ENCODE data around the gene PTGES. TPM values are rescaled to one million over a fixed set of nuclear protein-coding genes. Genes with fewer than 3 reads are reported as not detected.
"Not testable (repeated sequence)": the region's sequence is repeated elsewhere in the genome, so short reads cannot be mapped to it uniquely, and the experiment has no call there.

The PTGES gene
- total RNA-seq, result not detected

GRCh38 chr9:129752900-129753729 is at the start of gene PTGES:
Gene PTGES (minus strand): TSS chr9:129753042. CDS start chr9:129753012, 30 bp downstream.
- DNase-seq, result peak; percentile 56
- no peaks in the 10 kb centered on the region for H3K9me3 Mint-ChIP-seq
- CTCF ChIA-PET, result interaction anchor here (1.5 to 1.8 kb wide), 3 partner anchors 16 to 31 kb away, joined by 5 to 7 read pairs (median 6); no protein-coding TSS in a partner anchor
- POLR2A ChIA-PET, result no interaction called here
- H3K4me3 Mint-ChIP-seq, result no peak within 1 kb of the TSS
- intact Hi-C loops (cut with micrococcal nuclease), result no loop called here
- peaks cover 6% of the 10 kb centered on the region for H3K27me3 Mint-ChIP-seq
- H3K4me1 Mint-ChIP-seq (ENCODE audit: low read depth), result peaks cover 15% of the 10 kb centered on the region
- no peak within 1 kb of the TSS for H3K27ac Mint-ChIP-seq
- no peaks in the 10 kb centered on the region for H3K36me3 Mint-ChIP-seq

DNA sequence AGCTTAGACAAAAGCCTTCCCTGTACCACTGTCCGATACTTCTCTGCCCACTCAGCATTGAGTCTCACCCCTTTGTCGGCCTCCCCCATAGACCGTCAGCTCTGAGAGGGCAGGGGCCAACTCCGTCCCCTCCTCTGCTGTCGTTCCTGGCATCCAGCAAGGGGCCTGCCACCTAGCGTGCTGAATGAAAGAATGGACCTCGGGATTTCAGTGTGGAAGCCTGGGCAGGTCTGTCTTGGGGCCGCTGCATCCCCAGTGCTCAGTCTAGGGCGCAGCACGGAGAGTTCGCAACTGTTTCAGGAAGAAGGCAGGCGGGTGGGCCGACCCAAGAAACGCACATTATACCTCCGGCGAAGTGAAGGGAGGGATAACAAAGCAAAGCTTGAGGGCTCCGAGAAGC is 48.7 kb upstream of the PTGES start:
- Mint-ChIP-seq H3K27ac (peak overlapping the region; percentile 29), H3K4me1 (ENCODE audit: low read depth) (peaks cover 17% of the 10 kb centered on the region), H3K27me3 (no peaks in the 10 kb centered on the region), H3K9me3 (no peaks in the 10 kb centered on the region), H3K4me3 (peak overlapping the region; percentile 84), H3K36me3 (peaks cover 16% of the 10 kb centered on the region)
- ChIA-PET CTCF (interaction anchor here (0.6 to 1.1 kb wide), 4 partner anchors 16 to 627 kb away, joined by 3 read pairs; no protein-coding TSS in a partner anchor), POLR2A (interaction anchor here (0.6 to 0.7 kb wide), 2 partner anchors 88 to 173 kb away, joined by 3 read pairs; no protein-coding TSS in a partner anchor)
- intact Hi-C loops (cut with micrococcal nuclease), result no loop called here
- no peak for DNase-seq

DNA sequence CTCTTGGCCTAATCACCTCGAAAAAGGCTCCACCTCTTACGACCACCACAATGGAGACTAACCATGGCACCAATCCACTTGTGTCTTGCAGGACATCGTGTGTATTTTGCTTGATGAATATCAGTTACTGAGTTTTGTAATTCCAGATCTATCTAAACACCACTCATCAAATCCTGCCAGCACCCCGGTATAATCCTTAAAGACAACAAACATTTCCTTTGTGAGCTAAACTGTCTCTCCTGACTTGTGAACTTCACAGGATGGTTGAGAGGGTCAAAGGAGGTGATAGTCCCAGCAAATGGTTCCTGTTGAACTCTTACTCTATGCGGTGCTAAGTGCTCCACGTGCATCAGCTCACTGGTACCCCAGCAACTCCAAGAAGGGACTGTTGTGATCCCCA is 46.1 kb upstream of the PTGES start:
- H3K9me3 Mint-ChIP-seq, result no peaks in the 10 kb centered on the region
- ChIA-PET POLR2A (no interaction called here), CTCF (interaction anchor here (1.1 kb wide), 1 partner anchor 8 kb away, joined by 4 read pairs; no protein-coding TSS in a partner anchor)
- no peak for DNase-seq
- no peaks in the 10 kb centered on the region for H3K27me3 Mint-ChIP-seq
- H3K4me3 Mint-ChIP-seq, result no peak overlapping the region
- peaks cover 3% of the 10 kb centered on the region for H3K4me1 Mint-ChIP-seq (ENCODE audit: low read depth)
- peaks cover 2% of the 10 kb centered on the region for H3K36me3 Mint-ChIP-seq
- no peak overlapping the region for H3K27ac Mint-ChIP-seq
- intact Hi-C loops (cut with micrococcal nuclease), result no loop called here

- H3K4me3 Mint-ChIP-seq; H3K27ac Mint-ChIP-seq; POLR2A ChIA-PET; CTCF ChIA-PET; H3K27me3 Mint-ChIP-seq; DNase-seq; intact Hi-C loops (cut with micrococcal nuclease); H3K4me1 Mint-ChIP-seq (ENCODE audit: low read depth); H3K9me3 Mint-ChIP-seq; H3K36me3 Mint-ChIP-seq: not testable (repeated sequence)
These were observed 43.2 kb upstream of the PTGES start for GRCh38 chr9:129796029-129796428.

GRCh38 chr9:129794549-129794948 is 41.7 kb upstream of the PTGES start:
- no peak for DNase-seq
- POLR2A ChIA-PET, result no interaction called here

GRCh38 chr9:129786481-129786880 is 33.6 kb upstream of the PTGES start:
- Mint-ChIP-seq H3K27me3 (no peaks in the 10 kb centered on the region), H3K36me3 (no peaks in the 10 kb centered on the region), H3K4me3 (no peak overlapping the region), H3K27ac (no peak overlapping the region), H3K9me3 (no peaks in the 10 kb centered on the region), H3K4me1 (ENCODE audit: low read depth) (peaks cover 8% of the 10 kb centered on the region)
- POLR2A ChIA-PET, result no interaction called here
- intact Hi-C loops (cut with micrococcal nuclease), result no loop called here
- CTCF ChIA-PET, result interaction anchor here (0.6 to 8.0 kb wide), 4 partner anchors 49 to 359 kb away, joined by 4 to 85 read pairs (median 14); no protein-coding TSS in a partner anchor
- DNase-seq, result no peak

More at GRCh38 chr9:129794549-129794948, 41.7 kb upstream of the PTGES start:
- Mint-ChIP-seq H3K4me3 (no peak overlapping the region), H3K9me3 (no peaks in the 10 kb centered on the region), H3K4me1 (ENCODE audit: low read depth) (peaks cover 8% of the 10 kb centered on the region), H3K27ac (no peak overlapping the region), H3K36me3 (no peaks in the 10 kb centered on the region), H3K27me3 (no peaks in the 10 kb centered on the region)
- CTCF ChIA-PET, result no interaction called here
- intact Hi-C loops (cut with micrococcal nuclease), result no loop called here

DNA sequence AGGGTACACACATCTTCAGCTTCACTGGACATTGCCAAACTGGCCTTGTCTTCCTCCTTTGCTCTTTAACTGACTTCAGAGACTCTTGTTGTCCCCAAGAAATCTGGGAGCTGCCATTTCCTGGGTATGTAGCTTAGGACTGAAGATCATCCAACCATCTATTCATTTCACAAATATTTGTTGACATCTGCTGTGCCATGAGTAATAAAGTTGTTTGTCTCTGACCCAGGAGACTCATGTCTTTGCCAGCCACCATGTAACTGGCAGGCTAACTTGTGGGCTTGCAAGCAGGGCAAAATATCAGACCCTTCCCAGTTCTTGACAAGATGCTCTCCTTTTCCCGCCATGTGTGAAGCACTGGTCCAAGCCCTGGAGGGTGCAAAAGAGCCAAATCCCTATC is 33.0 kb upstream of the PTGES start:
- DNase-seq, result no peak
- no peaks in the 10 kb centered on the region for H3K36me3 Mint-ChIP-seq
- H3K9me3 Mint-ChIP-seq, result no peaks in the 10 kb centered on the region
- no peak overlapping the region for H3K27ac Mint-ChIP-seq
- CTCF ChIA-PET, result interaction anchor here (0.6 to 8.0 kb wide), 8 partner anchors 16 to 654 kb away, joined by 3 to 85 read pairs (median 4); no protein-coding TSS in a partner anchor
- no peak overlapping the region for H3K4me3 Mint-ChIP-seq
- peaks cover 8% of the 10 kb centered on the region for H3K4me1 Mint-ChIP-seq (ENCODE audit: low read depth)
- POLR2A ChIA-PET, result no interaction called here
- H3K27me3 Mint-ChIP-seq, result no peaks in the 10 kb centered on the region
- intact Hi-C loops (cut with micrococcal nuclease), result no loop called here

DNA sequence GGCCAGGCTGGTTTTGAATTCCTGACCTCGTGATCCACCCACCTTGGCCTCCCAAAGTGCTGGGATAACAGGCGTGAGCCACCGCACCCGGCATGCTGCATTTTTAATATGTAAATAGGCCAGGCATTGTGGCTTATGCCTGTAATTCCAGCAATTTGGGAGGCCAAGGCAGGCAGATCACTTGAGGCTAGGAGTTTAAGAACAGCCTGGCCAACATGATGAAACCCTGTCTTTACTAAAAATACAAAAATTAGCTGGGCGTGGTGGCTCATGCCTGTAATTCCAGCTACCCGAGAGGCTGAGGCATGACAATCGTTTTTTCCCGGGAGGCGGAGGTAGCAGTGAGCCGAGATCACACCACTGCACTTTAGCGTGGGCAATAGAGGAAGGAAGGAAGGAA is 32.1 kb upstream of the PTGES start:
- DNase-seq; H3K4me1 Mint-ChIP-seq (ENCODE audit: low read depth); H3K27me3 Mint-ChIP-seq; H3K27ac Mint-ChIP-seq; H3K36me3 Mint-ChIP-seq; H3K4me3 Mint-ChIP-seq; H3K9me3 Mint-ChIP-seq: not testable (repeated sequence)
- CTCF ChIA-PET, result interaction anchor here (1.1 to 8.0 kb wide), 12 partner anchors 10 to 653 kb away, joined by 3 to 85 read pairs (median 6); partner anchors contain the start of genes ASB6 and PTGES
- POLR2A ChIA-PET, result interaction anchor here (0.7 kb wide), 1 partner anchor 435 kb away, joined by 3 read pairs; no protein-coding TSS in a partner anchor
- intact Hi-C loops (cut with micrococcal nuclease), result loop anchor here (1.0 to 5.0 kb wide), 3 partner anchors 59 to 648 kb away; partner anchors contain the start of gene ASB6

GRCh38 chr9:129783516-129784361 is 30.9 kb upstream of the PTGES start:
- Mint-ChIP-seq H3K36me3 (no peaks in the 10 kb centered on the region), H3K4me3 (no peak overlapping the region), H3K27ac (no peak overlapping the region), H3K27me3 (no peaks in the 10 kb centered on the region), H3K9me3 (no peaks in the 10 kb centered on the region), H3K4me1 (ENCODE audit: low read depth) (no peaks in the 10 kb centered on the region)
- ChIA-PET CTCF (interaction anchor here (0.6 to 8.0 kb wide), 21 partner anchors 8 to 652 kb away, joined by 3 to 85 read pairs (median 4); partner anchors contain the start of genes ASB6 and PTGES), POLR2A (no interaction called here)
- intact Hi-C loops (cut with micrococcal nuclease), result loop anchor here (1.0 to 5.0 kb wide), 4 partner anchors 46 to 646 kb away; partner anchors contain the start of gene ASB6
- peak; percentile 80 for DNase-seq

- Mint-ChIP-seq H3K27me3 (peaks cover 4% of the 10 kb centered on the region), H3K9me3 (no peaks in the 10 kb centered on the region), H3K27ac (no peak overlapping the region), H3K4me3 (no peak overlapping the region), H3K4me1 (ENCODE audit: low read depth) (peaks cover 8% of the 10 kb centered on the region), H3K36me3 (no peaks in the 10 kb centered on the region)
- ChIA-PET POLR2A (no interaction called here), CTCF (interaction anchor here (1.2 to 8.0 kb wide), 5 partner anchors 9 to 158 kb away, joined by 3 to 85 read pairs (median 22); partner anchors contain the start of gene ASB6)
- intact Hi-C loops (cut with micrococcal nuclease), result loop anchor here (5.0 kb wide), 2 partner anchors 140 to 645 kb away; partner anchors contain the start of gene ASB6
- DNase-seq, result no peak
These were observed 29.1 kb upstream of the PTGES start for GRCh38 chr9:129781981-129782380.

- H3K36me3 Mint-ChIP-seq, result no peaks in the 10 kb centered on the region
- DNase-seq, result no peak
- CTCF ChIA-PET, result interaction anchor here (0.9 to 8.0 kb wide), 7 partner anchors 10 to 649 kb away, joined by 3 to 85 read pairs (median 9); partner anchors contain the start of gene ASB6
- H3K27me3 Mint-ChIP-seq, result peaks cover 4% of the 10 kb centered on the region
- H3K27ac Mint-ChIP-seq, result no peak overlapping the region
- POLR2A ChIA-PET, result no interaction called here
- no peak overlapping the region for H3K4me3 Mint-ChIP-seq
- H3K9me3 Mint-ChIP-seq, result no peaks in the 10 kb centered on the region
- H3K4me1 Mint-ChIP-seq (ENCODE audit: low read depth), result peaks cover 15% of the 10 kb centered on the region
- intact Hi-C loops (cut with micrococcal nuclease), result loop anchor here (5.0 kb wide), 2 partner anchors 139 to 644 kb away; partner anchors contain the start of gene ASB6
These were observed 28.3 kb upstream of the PTGES start for GRCh38 chr9:129781131-129781530.
